ENCODE results near the gene PTPN2. TPM values are rescaled to one million over a fixed set of nuclear protein-coding genes. Genes with fewer than 3 reads are reported as not detected.

Gene PTPN2
- total and polyA plus RNA-seq, 2 donors (not counting 1 experiment from before 2014, with no cell fraction given): 41.2 to 75.5 TPM

GRCh38 chr18:12828116-12829051 is 55.7 kb downstream of the PTPN2 start:
- Mint-ChIP-seq H3K9me3 (ENCODE audit: insufficient read depth) (no peaks in the 10 kb centered on the region), H3K4me1 (no peaks in the 10 kb centered on the region), H3K27me3 (no peaks in the 10 kb centered on the region), H3K4me3 (no peak overlapping the region), H3K27ac (no peak overlapping the region)
- ATAC-seq (ENCODE audit: low read depth) (no peak), DNase-seq (no peak)
- Histone ChIP-seq H3K27me3 (replicated peaks in 1 of 4; ENCODE audit: control extremely low read depth in 1 of 4, control insufficient read depth in 3 of 4, insufficient read depth in 4 of 4, low read length in 3 of 4) (no peaks in the 10 kb centered on the region), H3K4me3 (ENCODE audit: control extremely low read depth in 1 of 5, extremely low read depth in 1 of 5, insufficient read depth in 1 of 5, low read depth in 2 of 5, low read length in 4 of 5) (no peak overlapping the region), H3K27ac (ENCODE audit: low read length in 2 of 2) (no peak overlapping the region), H3K79me2 (ENCODE audit: control insufficient read depth, insufficient read depth, low read length) (peaks cover 33% of the 10 kb centered on the region), H2AFZ (ENCODE audit: insufficient read depth, low read depth, low read length, poor library complexity, severe bottlenecking) (no peak overlapping the region), H4K20me1 (ENCODE audit: control insufficient read depth, insufficient read depth, low read length, poor library complexity, severe bottlenecking) (no peaks in the 10 kb centered on the region), H3K4me2 (replicated peaks; ENCODE audit: low read depth, low read length, poor library complexity, severe bottlenecking) (no peak overlapping the region), H3K36me3 (replicated peaks in 1 of 2; ENCODE audit: control extremely low read depth in 1 of 2, control insufficient read depth in 1 of 2, extremely low read depth in 1 of 2, insufficient read depth in 2 of 2, low read length in 1 of 2) (peaks cover 0 to 65% of the 10 kb centered on the region in 2 experiments), H3K9ac (ENCODE audit: low read length) (no peak overlapping the region), H3K4me1 (ENCODE audit: control insufficient read depth in 2 of 2, insufficient read depth in 2 of 2, low read length in 2 of 2) (no peaks in the 10 kb centered on the region), H3K9me3 (ENCODE audit: control extremely low read depth in 1 of 3, control insufficient read depth in 2 of 3, insufficient read depth in 1 of 3, low read length in 2 of 3) (peaks cover 0 to 13% (median 9%) of the 10 kb centered on the region in 3 donors)
- ChIA-PET CTCF (interaction anchor here (0.9 kb wide), 1 partner anchor 57 kb away, joined by 3 read pairs; no protein-coding TSS in a partner anchor), POLR2A (no interaction called here)
- WGBS (ENCODE audit: insufficient coverage): 93% methylated on average over 2 of the region's 4 CpGs
- intact Hi-C loops (cut with micrococcal nuclease): loop anchor here (5.0 kb wide), 1 partner anchor 34 kb away; no protein-coding TSS in a partner anchor
- no peak for TF ChIP-seq EZH2 (IDR thresholded peaks at IDR 0.05; ENCODE audit: borderline replicate concordance, insufficient read depth, low read depth, low read length, poor library complexity, severe bottlenecking)

DNA sequence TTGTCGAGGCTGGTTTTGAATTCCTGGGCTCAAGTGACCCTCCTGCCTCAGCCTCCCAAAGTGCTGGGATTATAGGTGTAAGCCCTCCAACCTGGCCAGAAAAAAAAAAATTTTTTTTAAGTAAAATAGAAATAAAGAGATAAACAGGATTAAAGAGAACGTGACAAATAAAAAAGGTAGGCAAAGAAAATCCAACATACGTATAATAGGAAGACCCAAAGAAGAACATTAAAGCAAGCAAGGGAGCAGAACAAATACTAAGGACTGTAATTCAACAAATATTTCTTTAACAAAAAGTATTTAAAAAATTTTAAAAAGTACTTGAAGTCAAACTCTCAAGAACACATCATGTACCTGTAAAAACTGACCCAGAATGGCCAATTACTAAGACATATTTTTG is 56.4 kb downstream of the PTPN2 start:
- peaks cover 28% of the 10 kb centered on the region for H3K79me2 ChIP-seq (ENCODE audit: control insufficient read depth, insufficient read depth, low read length)
- Mint-ChIP-seq H3K27me3 (no peaks in the 10 kb centered on the region), H3K27ac (no peak overlapping the region), H3K9me3 (ENCODE audit: insufficient read depth) (no peaks in the 10 kb centered on the region), H3K4me1 (no peaks in the 10 kb centered on the region), H3K4me3 (no peak overlapping the region)
- H3K4me2 ChIP-seq (replicated peaks; ENCODE audit: low read depth, low read length, poor library complexity, severe bottlenecking): no peak overlapping the region
- H3K4me3 ChIP-seq (ENCODE audit: control extremely low read depth in 1 of 5, extremely low read depth in 1 of 5, insufficient read depth in 1 of 5, low read depth in 2 of 5, low read length in 4 of 5): no peak overlapping the region
- intact Hi-C loops (cut with micrococcal nuclease): loop anchor here (5.0 kb wide), 1 partner anchor 35 kb away; no protein-coding TSS in a partner anchor
- H3K9me3 ChIP-seq (ENCODE audit: control extremely low read depth in 1 of 3, control insufficient read depth in 2 of 3, insufficient read depth in 1 of 3, low read length in 2 of 3): peaks cover 0 to 13% (median 9%) of the 10 kb centered on the region in 3 donors
- no peak overlapping the region for H2AFZ ChIP-seq (ENCODE audit: insufficient read depth, low read depth, low read length, poor library complexity, severe bottlenecking)
- H3K4me1 ChIP-seq (ENCODE audit: control insufficient read depth in 2 of 2, insufficient read depth in 2 of 2, low read length in 2 of 2): no peaks in the 10 kb centered on the region
- ChIA-PET CTCF (no interaction called here), POLR2A (no interaction called here)
- DNase-seq: no peak
- no peak overlapping the region for H3K27ac ChIP-seq (ENCODE audit: low read length in 2 of 2)
- TF ChIP-seq EZH2 (IDR thresholded peaks at IDR 0.05; ENCODE audit: borderline replicate concordance, insufficient read depth, low read depth, low read length, poor library complexity, severe bottlenecking) (no peak), CTCF (IDR thresholded peaks at IDR 0.05) (no peak)
- H4K20me1 ChIP-seq (ENCODE audit: control insufficient read depth, insufficient read depth, low read length, poor library complexity, severe bottlenecking): no peaks in the 10 kb centered on the region
- no peak overlapping the region for H3K9ac ChIP-seq (ENCODE audit: low read length)
- H3K27me3 ChIP-seq (replicated peaks in 1 of 4; ENCODE audit: control extremely low read depth in 1 of 4, control insufficient read depth in 3 of 4, insufficient read depth in 4 of 4, low read length in 3 of 4): no peaks in the 10 kb centered on the region
- no peak for ATAC-seq (ENCODE audit: low read depth)
- WGBS (ENCODE audit: insufficient coverage): no CpG with 5 or more reads among the region's 3 CpGs
- H3K36me3 ChIP-seq (replicated peaks in 1 of 2; ENCODE audit: control extremely low read depth in 1 of 2, control insufficient read depth in 1 of 2, extremely low read depth in 1 of 2, insufficient read depth in 2 of 2, low read length in 1 of 2): peaks cover 0 to 64% of the 10 kb centered on the region in 2 experiments

All from B cell (primary cell).